ENCODE data around the gene NDFIP1. TPM values are rescaled to one million over a fixed set of nuclear protein-coding genes. Genes with fewer than 3 reads are reported as not detected.

The NDFIP1 gene
- total and polyA plus RNA-seq, 10 of the 15 experiments (the other 5 are each of a cell fraction or from before 2014, with no cell fraction given) = 0.08 to 2.7 (median 0.92) TPM

DNA sequence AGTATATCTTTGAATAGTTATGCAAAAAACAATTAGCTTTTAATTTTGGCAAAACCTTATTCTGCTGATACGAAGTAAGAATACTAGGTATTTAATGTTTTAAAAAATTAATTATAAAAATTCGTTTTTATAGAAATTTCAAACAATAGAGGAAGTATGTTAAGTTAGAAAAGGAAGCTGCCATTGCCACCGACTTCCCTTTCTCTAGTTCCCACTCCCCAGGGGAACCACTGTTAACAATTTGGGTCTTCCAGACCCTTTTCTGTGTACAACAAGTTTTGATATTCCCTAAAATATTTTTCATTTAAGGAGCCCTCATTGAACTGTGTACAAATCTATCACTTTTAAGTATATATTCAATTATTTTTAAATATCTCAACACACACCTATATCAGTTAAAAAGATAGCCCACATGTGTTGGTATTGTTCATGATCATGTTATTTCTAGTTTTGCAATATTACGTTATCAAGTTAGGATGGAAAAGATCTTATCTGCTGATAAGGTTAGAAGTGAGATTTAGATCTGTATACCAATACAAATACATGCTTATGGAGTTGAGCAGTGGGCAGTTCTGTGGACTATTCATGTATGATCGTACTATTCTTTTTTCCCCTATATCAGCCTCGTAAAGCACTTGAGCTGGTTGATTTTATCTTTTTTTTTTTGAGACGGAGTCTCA, 25.9 kb downstream of the NDFIP1 start:
- Histone ChIP-seq H3K4me2 (ENCODE audit: control insufficient read depth, insufficient read depth) (no peak overlapping the region), H4K20me1 (ENCODE audit: control insufficient read depth, insufficient read depth) (no peaks in the 10 kb centered on the region), H3K4me1 (ENCODE audit: control insufficient read depth, insufficient read depth, low read length) (no peaks in the 10 kb centered on the region), H3K36me3 (ENCODE audit: control insufficient read depth in 2 of 2, insufficient read depth in 2 of 2, low read length in 1 of 2) (no peaks in the 10 kb centered on the region), H3K9ac (ENCODE audit: control insufficient read depth, insufficient read depth, low read length) (no peak overlapping the region), H3K27me3 (replicated peaks in 1 of 2; ENCODE audit: control insufficient read depth in 2 of 2, insufficient read depth in 2 of 2, low read length in 1 of 2) (no peaks in the 10 kb centered on the region), H3K79me2 (ENCODE audit: control insufficient read depth, insufficient read depth, low read length) (no peaks in the 10 kb centered on the region), H3K9me3 (replicated peaks; ENCODE audit: control insufficient read depth, insufficient read depth, low read length) (no peaks in the 10 kb centered on the region), H2AFZ (ENCODE audit: control insufficient read depth, low read depth, low read length) (no peak overlapping the region), H3K4me3 (no peak overlapping the region), H3K27ac (ENCODE audit: control insufficient read depth, insufficient read depth) (no peak overlapping the region)
- intact Hi-C loops (cut with micrococcal nuclease; ENCODE audit: unreplicated experiment) (no loop called here), in situ Hi-C loops (cut with MboI) (loop anchor here (10.0 kb wide), 1 partner anchor 460 kb away; no protein-coding TSS in a partner anchor)
- ChIA-PET CTCF (interaction anchor here (1.3 to 2.7 kb wide), 2 partner anchors 11 to 143 kb away, joined by 3 to 12 read pairs; no protein-coding TSS in a partner anchor), POLR2A (interaction anchor here (0.7 kb wide), 1 partner anchor 150 kb away, joined by 3 read pairs; no protein-coding TSS in a partner anchor), RAD21 (ENCODE audit: unreplicated experiment) (interaction anchor here (1.1 kb wide), 1 partner anchor 31 kb away, joined by 3 read pairs; no protein-coding TSS in a partner anchor), SMC1A (ENCODE audit: uncharacterized antibody, unreplicated experiment) (no interaction called here)
- WGBS (ENCODE audit: insufficient coverage, insufficient replicate concordance, low lambda C conversion rate, missing lambda C conversion rate) = 33% methylated on average over 7 of the region's 7 CpGs
- ATAC-seq (no peak), DNase-seq (ENCODE audit: low read depth, low spot score) (no peak), FAIRE-seq (no peak)
- TF ChIP-seq, protein P1, sequence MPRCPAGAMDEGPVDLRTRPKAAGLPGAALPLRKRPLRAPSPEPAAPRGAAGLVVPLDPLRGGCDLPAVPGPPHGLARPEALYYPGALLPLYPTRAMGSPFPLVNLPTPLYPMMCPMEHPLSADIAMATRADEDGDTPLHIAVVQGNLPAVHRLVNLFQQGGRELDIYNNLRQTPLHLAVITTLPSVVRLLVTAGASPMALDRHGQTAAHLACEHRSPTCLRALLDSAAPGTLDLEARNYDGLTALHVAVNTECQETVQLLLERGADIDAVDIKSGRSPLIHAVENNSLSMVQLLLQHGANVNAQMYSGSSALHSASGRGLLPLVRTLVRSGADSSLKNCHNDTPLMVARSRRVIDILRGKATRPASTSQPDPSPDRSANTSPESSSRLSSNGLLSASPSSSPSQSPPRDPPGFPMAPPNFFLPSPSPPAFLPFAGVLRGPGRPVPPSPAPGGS (IDR thresholded peaks at IDR 0.05; ENCODE audit: borderline replicate concordance, insufficient read depth, low read depth, low read length, poor library complexity, severe bottlenecking) = no peak
- TF ChIP-seq HSF1 (IDR thresholded peaks at IDR 0.05; ENCODE audit: low read depth, low read length) = no peak
- TF ChIP-seq BMI1 (IDR thresholded peaks at IDR 0.05; ENCODE audit: borderline replicate concordance) = no peak
- no peak for TF ChIP-seq ZNF24 (IDR thresholded peaks at IDR 0.05)
- no TSS peak for BruUV-seq (replicated peaks)

Data from GM12878 (cell line).